GM23338 (cell line): ENCODE results near the gene TMEM132D. TPM values are rescaled to one million over a fixed set of nuclear protein-coding genes. Genes with fewer than 3 reads are reported as not detected.

Experiments
- ETS1 ChIP-seq: IDR thresholded peaks from 2 replicates; pipeline ENCODE4 v1.6.1; 2016; ENCODE audit warnings: antibody characterized with exemption
- EZH2 ChIP-seq: fragments of 200-600 bp; sonication (generic); IDR thresholded peaks from one replicate; pipeline ENCODE4 v1.8.0; 2017; ENCODE audit warnings: antibody characterized with exemption, mild to moderate bottlenecking, low read depth; ENCODE audit not compliant: unreplicated experiment
- EZH2phosphoT487 ChIP-seq: fragments of 200-600 bp; sonication (generic); IDR thresholded peaks from one replicate; pipeline ENCODE4 v1.8.1; 2018; ENCODE audit warnings: antibody characterized with exemption; ENCODE audit not compliant: unreplicated experiment
- JUNB ChIP-seq: IDR thresholded peaks from one replicate; pipeline ENCODE4 v1.6.1; 2016; ENCODE audit warnings: antibody characterized with exemption; ENCODE audit not compliant: unreplicated experiment
- NANOG ChIP-seq: IDR thresholded peaks from 2 replicates; pipeline ENCODE4 v1.6.1; 2016; ENCODE audit warnings: antibody characterized with exemption, borderline replicate concordance
- POLR2AphosphoS5 ChIP-seq: IDR thresholded peaks from 2 replicates; pipeline ENCODE4 v1.6.1; 2016; ENCODE audit warnings: antibody characterized with exemption, low read depth
- REST ChIP-seq: IDR thresholded peaks from one replicate; pipeline ENCODE4 v1.6.1; 2018; ENCODE audit warnings: antibody characterized with exemption; ENCODE audit not compliant: unreplicated experiment
- ZNF114 ChIP-seq: fragments of 250-450 bp; sonication (Bioruptor Pico); IDR thresholded peaks from 2 replicates; pipeline ENCODE4 v1.5.0; 2020; ENCODE audit warnings: mild to moderate bottlenecking, moderate library complexity
- ZNF462 ChIP-seq: fragments of 250-450 bp; sonication (Bioruptor Pico); IDR thresholded peaks from 2 replicates; pipeline ENCODE4 v1.5.0; 2020; ENCODE audit warnings: mild to moderate bottlenecking, moderate library complexity
- polyA plus RNA-seq: library from polyadenylated mRNA; unstranded; fragments of >200 nt; fragmentation: Nextera tagmentation; extraction: Ambion mirVana; gene quantifications from 2 replicates; pipeline ENCODE4 v1.2.1, GENCODE V29; 2016
- total RNA-seq: library from RNA; depleted of rRNA; stranded (reverse); fragments of >200 nt; shearing (Covaris generic); gene quantifications from 2 replicates; pipeline ENCODE4 v1.2.3, GENCODE V29; 2014

Gene TMEM132D
- total and polyA plus RNA-seq, 2 experiments from 2014 or later: 0.44 to 5.3 TPM

- TF ChIP-seq ZNF462 (CRISPR knock-in tag) (no peak), EZH2phosphoT487 (no peak), NANOG (no peak), ZNF114 (CRISPR knock-in tag) (no peak), REST (no peak), JUNB (no peak), EZH2 (no peak), POLR2AphosphoS5 (no peak), ETS1 (no peak)
These were observed 540.8 kb downstream of the TMEM132D start (continued) for GRCh38 chr12:129363041-129363440.
